Stimulated activated CD4-positive, alpha-beta T cell treated with anti-CD3 and anti-CD28 coated beads, Interleukin-1b, Interleukin-23, amount 100 ng/mL, for 1 hour (primary cell): ENCODE data around the gene HBB.
"Not testable (repeated sequence)": the region's sequence is repeated elsewhere in the genome, so short reads cannot be mapped to it uniquely, and the experiment has no call there.

Experiments
- DNase-seq, 2 donors: peaks; one replicate each; pipeline ENCODE4 v3.0.0-alpha.2; 2020; ENCODE audit warnings: low read depth in 2 of 2

The HBB gene

DNA sequence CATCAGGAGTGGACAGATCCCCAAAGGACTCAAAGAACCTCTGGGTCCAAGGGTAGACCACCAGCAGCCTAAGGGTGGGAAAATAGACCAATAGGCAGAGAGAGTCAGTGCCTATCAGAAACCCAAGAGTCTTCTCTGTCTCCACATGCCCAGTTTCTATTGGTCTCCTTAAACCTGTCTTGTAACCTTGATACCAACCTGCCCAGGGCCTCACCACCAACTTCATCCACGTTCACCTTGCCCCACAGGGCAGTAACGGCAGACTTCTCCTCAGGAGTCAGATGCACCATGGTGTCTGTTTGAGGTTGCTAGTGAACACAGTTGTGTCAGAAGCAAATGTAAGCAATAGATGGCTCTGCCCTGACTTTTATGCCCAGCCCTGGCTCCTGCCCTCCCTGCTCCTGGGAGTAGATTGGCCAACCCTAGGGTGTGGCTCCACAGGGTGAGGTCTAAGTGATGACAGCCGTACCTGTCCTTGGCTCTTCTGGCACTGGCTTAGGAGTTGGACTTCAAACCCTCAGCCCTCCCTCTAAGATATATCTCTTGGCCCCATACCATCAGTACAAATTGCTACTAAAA is at the start of gene HBB:
Gene HBB (minus strand): TSS at position 340 of the 579 bp plus-strand sequence. CDS start 50 bp downstream, at position 290.
- DNase-seq = no peak

GRCh38 chr11:5275369-5276110 is 48.7 kb upstream of the HBB start:
- DNase-seq = no peak

GRCh38 chr11:5274395-5274794 is 47.5 kb upstream of the HBB start:
- no peak for DNase-seq

GRCh38 chr11:5272395-5273017 is 45.6 kb upstream of the HBB start:
- DNase-seq = no peak

DNA sequence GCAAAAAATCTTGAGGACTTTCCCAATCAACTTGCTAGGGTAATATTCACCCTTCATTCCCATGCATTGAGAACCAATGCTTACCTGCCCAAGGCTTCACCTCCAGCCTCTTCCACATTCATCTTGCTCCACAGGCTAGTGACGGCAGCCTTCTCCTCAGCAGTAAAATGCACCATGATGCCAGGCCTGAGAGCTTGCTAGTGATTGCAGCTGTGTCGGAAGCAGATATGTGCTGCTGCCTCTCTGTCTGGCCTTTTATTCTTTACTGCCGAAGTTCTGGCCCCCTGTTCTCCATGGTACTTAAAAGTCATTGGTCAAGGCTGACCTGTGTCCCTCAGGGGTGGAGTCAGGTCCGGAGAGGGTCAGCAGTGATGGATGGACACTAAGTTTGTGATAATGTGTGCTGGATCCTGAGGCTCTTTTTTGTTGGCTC is 42.9 kb upstream of the HBB start, which contains the start of gene HBE1:
Gene HBE1 (minus strand): TSS at position 231 of the 433 bp plus-strand sequence. CDS start 55 bp downstream, at position 176.
- DNase-seq = no peak

DNA sequence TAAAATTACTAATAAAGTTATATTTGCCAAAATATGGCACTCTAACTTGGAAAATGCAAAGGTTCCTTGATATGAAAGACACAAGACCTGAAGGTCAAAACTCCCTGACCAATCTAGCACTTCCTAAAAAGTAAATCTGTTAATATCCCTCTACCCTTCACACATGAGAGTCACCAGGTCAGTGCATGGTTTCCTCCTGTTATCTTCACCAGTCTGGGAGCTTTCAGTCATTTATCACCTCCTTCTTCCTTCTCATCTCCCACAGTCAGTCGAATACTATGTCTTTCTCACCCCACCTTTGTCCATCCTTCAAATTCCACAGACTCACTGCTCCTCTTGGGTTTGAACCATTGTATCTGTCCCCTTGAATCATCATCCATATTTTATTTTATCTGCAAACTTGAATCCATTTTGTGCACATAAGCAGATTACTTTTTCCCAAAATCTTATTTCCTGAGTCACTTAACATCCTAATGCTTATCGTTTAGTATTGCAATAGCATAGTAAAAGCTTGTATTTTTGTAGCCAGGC is 40.2 kb upstream of the HBB start:
- no peak for DNase-seq

DNA sequence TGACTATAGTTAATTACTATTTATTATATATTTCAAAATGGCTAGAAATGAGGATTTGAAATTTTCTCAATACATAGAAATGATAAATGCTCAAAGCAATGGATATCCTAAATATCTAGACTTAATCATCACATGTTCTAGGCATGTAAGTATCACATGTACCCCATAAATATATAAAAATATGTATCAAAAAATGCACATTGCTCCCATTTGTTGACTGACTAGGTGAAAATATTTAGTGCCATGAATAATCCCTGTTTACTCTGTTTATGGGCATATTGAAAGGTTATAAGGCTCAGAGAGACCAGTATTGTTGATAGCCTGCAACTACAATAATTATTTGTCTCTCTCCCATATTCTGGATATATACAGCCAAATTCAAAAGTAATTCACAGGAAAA is 39.7 kb upstream of the HBB start:
- no peak for DNase-seq

- no peak for DNase-seq
Measured at GRCh38 chr11:5265832-5266231, 39.0 kb upstream of the HBB start.

GRCh38 chr11:5258543-5259262 is 31.8 kb upstream of the HBB start:
- DNase-seq = no peak

DNA sequence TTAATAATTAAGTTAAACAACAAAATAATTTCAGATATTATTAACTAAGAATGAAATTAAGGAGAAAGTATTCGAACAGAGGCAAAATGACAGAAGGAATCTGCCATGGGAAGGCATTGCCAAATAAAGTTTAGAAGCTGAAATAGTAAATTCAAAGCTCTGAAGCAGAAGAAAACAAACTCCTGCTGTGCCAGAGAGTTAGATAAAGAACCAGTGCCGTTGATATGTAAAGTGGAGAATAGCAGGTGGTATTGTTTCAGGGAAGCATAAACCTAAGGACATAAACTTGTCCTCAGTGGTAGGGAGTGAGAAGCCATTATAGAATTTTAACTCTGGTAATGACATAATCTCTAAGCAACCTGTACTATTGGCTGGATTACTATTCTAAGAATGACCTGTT is 30.4 kb upstream of the HBB start:
- no peak for DNase-seq

DNA sequence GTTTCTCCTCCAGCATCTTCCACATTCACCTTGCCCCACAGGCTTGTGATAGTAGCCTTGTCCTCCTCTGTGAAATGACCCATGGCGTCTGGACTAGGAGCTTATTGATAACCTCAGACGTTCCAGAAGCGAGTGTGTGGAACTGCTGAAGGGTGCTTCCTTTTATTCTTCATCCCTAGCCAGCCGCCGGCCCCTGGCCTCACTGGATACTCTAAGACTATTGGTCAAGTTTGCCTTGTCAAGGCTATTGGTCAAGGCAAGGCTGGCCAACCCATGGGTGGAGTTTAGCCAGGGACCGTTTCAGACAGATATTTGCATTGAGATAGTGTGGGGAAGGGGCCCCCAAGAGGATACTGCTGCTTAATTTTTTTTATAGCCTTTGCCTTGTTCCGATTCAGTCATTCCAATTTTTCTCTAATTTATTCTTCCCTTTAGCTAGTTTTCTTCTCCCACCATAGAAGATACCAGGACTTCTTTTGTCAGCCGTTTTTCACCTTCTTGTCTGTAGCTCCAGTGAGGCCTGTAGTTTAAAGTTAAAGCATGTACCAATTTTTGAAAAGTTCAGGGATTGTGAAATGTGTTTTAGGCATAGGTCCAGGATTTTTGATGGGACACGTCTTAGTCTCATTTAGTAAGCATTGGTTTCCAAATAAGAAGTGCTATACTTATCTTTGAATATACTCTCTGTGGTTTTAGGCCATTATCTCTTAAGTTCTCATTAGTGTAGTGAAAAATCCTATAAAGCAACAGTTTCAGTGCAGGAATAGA is 28.0 kb upstream of the HBB start, which contains the start of gene HBG2:
Gene HBG2 (minus strand): TSS at position 136 of the 768 bp plus-strand sequence. CDS start 53 bp downstream, at position 83.
- DNase-seq = not testable (repeated sequence)

- not testable (repeated sequence) for DNase-seq
Measured at GRCh38 chr11:5254023-5254422, 27.2 kb upstream of the HBB start.

GRCh38 chr11:5253440-5253839 is 26.6 kb upstream of the HBB start:
- not testable (repeated sequence) for DNase-seq

DNA sequence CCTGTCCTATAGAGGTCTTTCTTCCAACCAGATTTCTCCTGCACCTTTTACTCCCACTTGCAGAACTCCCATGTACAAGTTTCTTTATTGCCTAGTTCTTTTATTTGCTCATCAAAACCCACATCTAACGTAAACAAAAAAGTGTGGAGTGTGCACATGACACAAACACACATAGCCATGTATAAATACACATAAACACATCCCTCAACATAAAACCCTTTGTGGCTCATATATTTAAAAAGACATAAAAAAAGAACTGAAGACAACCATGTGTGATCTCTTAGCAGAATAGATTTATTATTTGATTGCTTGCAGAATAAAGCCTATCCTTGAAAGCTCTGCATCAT is 26.0 kb upstream of the HBB start:
- no peak for DNase-seq

DNA sequence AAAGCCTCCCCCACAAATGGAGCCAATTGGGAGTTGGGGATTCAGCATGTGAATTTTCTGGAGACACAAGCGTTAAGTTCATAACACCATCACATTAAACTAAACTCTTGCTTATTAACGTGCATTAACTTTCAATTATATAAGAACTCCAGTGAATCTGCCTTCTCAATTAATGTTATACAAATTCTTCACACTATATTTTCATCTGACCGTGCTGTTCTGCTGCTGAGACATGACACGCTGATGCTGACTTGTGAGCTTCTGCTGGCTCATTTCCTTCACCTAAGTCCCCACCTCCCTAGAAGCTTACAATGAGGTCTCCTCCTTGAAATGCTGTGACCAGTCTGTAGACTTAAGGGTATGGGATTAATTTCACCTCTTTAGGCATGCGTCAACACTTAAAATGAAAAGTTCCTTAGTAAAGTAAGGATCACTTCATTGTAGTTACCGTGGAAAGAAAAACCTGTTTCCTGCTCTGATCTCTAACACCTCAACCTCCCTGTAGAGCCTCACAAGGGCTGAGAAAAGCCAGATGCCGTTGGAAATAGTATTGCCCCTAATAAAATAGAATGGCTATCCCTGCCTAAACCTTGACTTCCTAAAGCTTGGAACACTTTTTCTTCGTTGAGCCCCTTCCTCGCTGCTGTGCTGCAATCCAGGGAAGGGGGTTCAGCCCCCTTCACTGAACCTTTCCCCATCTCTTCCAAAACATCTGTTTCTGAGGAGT is 25.5 kb upstream of the HBB start:
- DNase-seq = no peak

GRCh38 chr11:5251746-5252145 is 24.9 kb upstream of the HBB start:
- DNase-seq = no peak

DNA sequence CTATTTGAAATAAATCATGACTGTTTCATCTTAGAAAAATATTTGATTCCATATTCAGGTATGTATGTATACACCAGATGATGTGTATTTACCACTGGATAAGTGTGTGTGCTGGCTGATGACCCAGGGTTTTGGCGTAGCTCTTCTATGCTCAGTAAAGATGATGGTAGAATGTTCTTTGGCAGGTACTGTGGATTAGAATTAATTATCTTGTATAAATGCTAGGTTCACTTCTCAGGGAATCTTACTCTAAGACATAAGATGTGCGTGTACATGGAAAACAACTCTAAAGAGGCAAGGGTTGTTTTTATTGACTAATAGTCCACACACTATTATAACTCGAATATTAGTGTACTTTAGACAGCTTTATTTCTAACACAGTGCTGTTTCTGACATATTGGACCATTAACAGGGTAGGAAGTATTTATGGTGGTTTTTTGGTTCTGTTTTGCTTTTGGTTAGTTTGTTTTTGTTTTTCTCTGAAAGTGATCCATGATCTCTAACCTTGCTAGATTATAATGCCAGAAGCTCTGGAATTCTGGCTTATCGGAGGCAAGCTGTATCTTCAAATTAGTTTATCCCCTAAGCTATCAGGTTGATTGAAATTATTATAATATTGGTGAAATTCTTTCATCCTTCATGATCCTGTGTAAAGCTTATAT is 23.8 kb upstream of the HBB start:
- DNase-seq = no peak

DNA sequence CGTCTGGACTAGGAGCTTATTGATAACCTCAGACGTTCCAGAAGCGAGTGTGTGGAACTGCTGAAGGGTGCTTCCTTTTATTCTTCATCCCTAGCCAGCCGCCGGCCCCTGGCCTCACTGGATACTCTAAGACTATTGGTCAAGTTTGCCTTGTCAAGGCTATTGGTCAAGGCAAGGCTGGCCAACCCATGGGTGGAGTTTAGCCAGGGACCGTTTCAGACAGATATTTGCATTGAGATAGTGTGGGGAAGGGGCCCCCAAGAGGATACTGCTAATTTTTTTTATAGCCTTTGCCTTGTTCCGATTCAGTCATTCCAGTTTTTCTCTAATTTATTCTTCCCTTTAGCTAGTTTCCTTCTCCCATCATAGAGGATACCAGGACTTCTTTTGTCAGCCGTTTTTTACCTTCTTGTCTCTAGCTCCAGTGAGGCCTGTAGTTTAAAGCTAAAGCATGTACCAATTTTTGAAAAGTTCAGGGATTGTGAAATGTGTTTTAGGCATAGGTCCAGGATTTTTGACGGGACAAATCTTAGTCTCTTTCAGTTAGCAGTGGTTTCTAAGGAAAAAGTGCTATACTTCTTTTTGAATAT is 23.0 kb upstream of the HBB start, which contains the start of gene HBG1:
Gene HBG1 (minus strand): TSS at position 51 of the 590 bp plus-strand sequence. CDS start 53 bp downstream, outside the sequence.
- not testable (repeated sequence) for DNase-seq

DNA sequence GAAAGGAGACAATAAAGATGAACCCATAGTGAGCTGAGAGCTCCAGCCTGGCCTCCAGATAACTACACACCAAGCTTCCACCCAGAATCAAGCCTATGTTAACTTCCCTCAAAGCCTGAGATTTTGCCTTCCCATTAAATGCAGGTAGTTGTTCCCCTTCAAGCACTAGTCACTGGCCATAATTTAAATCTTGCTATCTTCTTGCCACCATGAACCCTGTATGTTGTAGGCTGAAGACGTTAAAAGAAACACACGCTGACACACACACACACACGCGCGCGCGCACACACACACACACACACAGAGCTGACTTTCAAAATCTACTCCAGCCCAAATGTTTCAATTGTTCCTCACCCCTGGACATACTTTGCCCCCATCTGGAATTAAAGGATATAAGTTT is 21.6 kb upstream of the HBB start:
- DNase-seq = not testable (repeated sequence)
